Activated CD4-positive, alpha-beta T cell treated with anti-CD3 and anti-CD28 coated beads for 4 hours (primary cell): ENCODE results near the gene DCDC2C.

Source experiments
- DNase-seq, 2 donors: peaks; one replicate each; pipeline ENCODE4 v3.0.0-alpha.2; 2020

DCDC2C gene

GRCh38 chr2:3847397-3848052 lies 144.2 kb downstream of the DCDC2C start:
- DNase-seq, result no peak

- DNase-seq, result no peak
Observed at GRCh38 chr2:3848776-3849175, 145.4 kb downstream of the DCDC2C start.

GRCh38 chr2:3849213-3849612 lies 145.8 kb downstream of the DCDC2C start:
- no peak for DNase-seq

GRCh38 chr2:3857576-3857975 lies 154.2 kb downstream of the DCDC2C start:
- no peak for DNase-seq

- no peak for DNase-seq
Observed at GRCh38 chr2:3864943-3865865, 161.8 kb downstream of the DCDC2C start.

- DNase-seq, result no peak
Observed at GRCh38 chr2:3867469-3867868, 164.1 kb downstream of the DCDC2C start.

GRCh38 chr2:3868012-3868805 lies 164.8 kb downstream of the DCDC2C start:
- no peak for DNase-seq

GRCh38 chr2:3870222-3870621 lies 166.8 kb downstream of the DCDC2C start:
- DNase-seq, result no peak

GRCh38 chr2:3871002-3871401 lies 167.6 kb downstream of the DCDC2C start:
- no peak for DNase-seq

- no peak for DNase-seq
Observed at GRCh38 chr2:3872451-3872850, 169.1 kb downstream of the DCDC2C start.

- no peak for DNase-seq
Observed at GRCh38 chr2:3873899-3874298, 170.5 kb downstream of the DCDC2C start.

GRCh38 chr2:3876221-3876620 lies 172.8 kb downstream of the DCDC2C start:
- DNase-seq, result no peak

GRCh38 chr2:3876685-3877084 lies 173.3 kb downstream of the DCDC2C start:
- no peak for DNase-seq

- DNase-seq, result no peak
Observed at GRCh38 chr2:3885629-3886628, 182.6 kb downstream of the DCDC2C start.

GRCh38 chr2:3895021-3895420 lies 191.6 kb downstream of the DCDC2C start:
- no peak for DNase-seq
